GM12892 (cell line): ENCODE measurements around the gene VPS35L.

Experiments used
- POLR2A ChIP-seq: IDR thresholded peaks from 2 replicates; pipeline ENCODE4 v1.6.1; 2011; ENCODE audit warnings: low read depth, low read length, control low read depth
- POLR2AphosphoS5 ChIP-seq: IDR thresholded peaks from 2 replicates; pipeline ENCODE4 v1.6.1; 2011; ENCODE audit warnings: low read depth, low read length, control low read depth
- TAF1 ChIP-seq: IDR thresholded peaks from 2 replicates; pipeline ENCODE4 v1.6.1; 2011; ENCODE audit warnings: low read depth, mild to moderate bottlenecking, control low read depth, low read length, borderline replicate concordance

DNA sequence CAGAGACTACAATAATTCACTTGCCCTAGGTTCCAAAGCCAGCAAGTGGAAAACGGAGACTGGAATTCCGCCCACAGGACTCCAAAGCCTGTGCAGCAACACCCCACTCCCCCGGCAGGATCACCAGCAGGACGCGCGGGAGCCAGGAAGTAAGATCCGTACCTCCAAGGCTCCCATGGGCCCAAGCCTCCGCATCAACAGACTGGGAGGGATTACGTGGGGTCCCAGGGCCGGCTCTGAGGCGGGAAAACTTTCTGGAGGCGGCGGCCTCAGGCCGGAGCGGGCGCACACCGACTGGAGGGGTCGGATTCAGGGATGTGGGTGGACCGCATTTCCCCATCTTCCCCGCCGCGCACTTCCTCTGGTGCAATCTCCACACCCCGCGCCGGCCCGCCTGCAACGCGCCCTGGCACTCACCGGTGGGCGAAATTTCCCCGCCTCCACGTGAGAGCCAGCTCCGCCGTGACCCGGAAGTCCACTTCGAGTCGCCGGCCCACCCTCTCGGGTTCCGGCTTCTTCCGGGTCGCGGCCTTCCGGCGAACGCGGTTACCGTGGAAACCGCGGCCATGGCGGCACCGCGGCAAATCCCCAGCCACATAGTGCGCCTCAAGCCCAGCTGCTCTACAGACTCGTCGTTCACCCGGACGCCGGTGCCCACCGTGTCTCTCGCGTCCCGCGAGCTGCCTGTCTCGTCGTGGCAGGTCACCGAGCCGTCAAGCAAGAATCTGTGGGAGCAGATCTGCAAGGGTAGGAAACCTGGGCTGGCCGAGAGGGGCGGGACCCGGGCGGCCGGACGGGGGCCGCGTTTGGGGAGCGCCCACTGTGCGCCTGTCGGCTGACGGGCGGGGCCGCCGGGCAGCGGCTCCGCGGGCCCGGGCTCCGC lies 162.5 kb downstream of the VPS35L start, which contains the start of the genes IQCK and KNOP1:
- TF ChIP-seq POLR2A, result peak; percentile 72; the same call in 1 of the 2 replicates
- no peak for TF ChIP-seq TAF1
- no peak for TF ChIP-seq POLR2AphosphoS5
